Measurements from ENCODE around the gene CACNA1G. TPM values are rescaled to one million over a fixed set of nuclear protein-coding genes. Genes with fewer than 3 reads are reported as not detected.

The CACNA1G gene
- total RNA-seq, 6 experiments from 2014 or later = not detected

- H3K4me1 ChIP-seq = peaks cover 0 to 28% (median 12%) of the 10 kb centered on the region in 4 donors
- H3K27ac ChIP-seq = peak overlapping the region in 1 of 3 donors; percentile 39
- TF ChIP-seq CTCF (IDR thresholded peaks at IDR 0.05) (no peak), POLR2A (IDR thresholded peaks at IDR 0.05) (no peak)
- ATAC-seq (no peak), DNase-seq (peak in 1 of 3 donors; percentile 53)
- H3K4me3 ChIP-seq = no peak overlapping the region
- 76% methylated on average over 7 of the region's 24 CpGs for WGBS (ENCODE audit: insufficient coverage, low coverage, low lambda C conversion rate, missing lambda C conversion rate)
- no peaks in the 10 kb centered on the region for H3K9me3 ChIP-seq
- intact Hi-C loops (cut with DNase I) = no loop called here
- no peaks in the 10 kb centered on the region for H3K27me3 ChIP-seq
- peaks cover 0 to 39% (median 14%) of the 10 kb centered on the region in 4 donors for H3K36me3 ChIP-seq
Observed at GRCh38 chr17:50676065-50676975, 115.8 kb downstream of the CACNA1G start.

Other genes starting within 250 kb of the CACNA1G start
- gene XYLT2, start 214.6 kb upstream of the CACNA1G start, total RNA-seq = 10 to 100 TPM in 3 of 6 experiments, 1 to 10 TPM in 3; 7.0 to 13.8 (median 9.4) TPM
- gene MRPL27, start 187.5 kb upstream of the CACNA1G start, total RNA-seq = 10 to 100 TPM; 34.3 to 69.4 (median 38.6) TPM
- gene EME1, start 187.5 kb upstream of the CACNA1G start, total RNA-seq = 1 to 10 TPM in 1 of 6 experiments, under 1 TPM in 3, not detected in 2; 0.12 to 1.3 (median 0.66) TPM
- gene LRRC59, start 163.2 kb upstream of the CACNA1G start, total RNA-seq = 100 to 1,000 TPM in 2 of 6 experiments, 10 to 100 TPM in 4; 36.0 to 125 (median 64.0) TPM
- gene ACSF2, start 134.5 kb upstream of the CACNA1G start, total RNA-seq = 10 to 100 TPM; 25.1 to 60.9 (median 36.9) TPM
- gene CHAD, start 91.8 kb upstream of the CACNA1G start, total RNA-seq = 10 to 100 TPM in 2 of 6 experiments, 1 to 10 TPM in 4; 1.0 to 11.3 (median 3.8) TPM
- gene RSAD1, start 81.9 kb upstream of the CACNA1G start, total RNA-seq = 10 to 100 TPM; 17.9 to 26.6 (median 23.4) TPM
- gene MYCBPAP, start 52.3 kb upstream of the CACNA1G start, total RNA-seq = under 1 TPM in 1 of 6 experiments, not detected in 5; 0.51 TPM
- under 1 TPM in 2 of 6 experiments, not detected in 4; 0.06 to 0.27 TPM for gene EPN3, start 28.0 kb upstream of the CACNA1G start, total RNA-seq
- 100 to 1,000 TPM in 1 of 6 experiments, 10 to 100 TPM in 5; 29.6 to 203 (median 34.2) TPM for gene SPATA20, start 13.5 kb upstream of the CACNA1G start, total RNA-seq
- 100 to 1,000 TPM; 146 to 286 (median 178) TPM for gene ABCC3, start 74.2 kb downstream of the CACNA1G start, total RNA-seq
- 10 to 100 TPM; 13.9 to 17.4 (median 15.1) TPM for gene ANKRD40, start 147.2 kb downstream of the CACNA1G start, total RNA-seq
- gene LUC7L3, start 158.9 kb downstream of the CACNA1G start, total RNA-seq = 10 to 100 TPM; 15.4 to 50.5 (median 31.0) TPM
- gene ANKRD40CL, start 206.8 kb downstream of the CACNA1G start, total RNA-seq = under 1 TPM in 1 of 6 experiments, not detected in 5; 0.29 TPM

Measured in right lobe of liver (tissue), 6 donors.